HFF-Myc (cell line): ENCODE results near the gene IGFBP5.

Experiments used
- DNase-seq: peaks from one replicate; pipeline ENCODE4 v3.0.0-alpha.2; 2011; ENCODE audit warnings: low read depth; ENCODE audit errors: extremely low read depth
- H3K4me3 ChIP-seq: replicated peaks from 2 replicates; pipeline ENCODE4 v1.5.1; 2011; ENCODE audit warnings: low read depth, mild to moderate bottlenecking, control low read depth, low read length
- TF ChIP-seq, protein P1 (sequence below): IDR thresholded peaks from 2 replicates; pipeline ENCODE4 v1.5.1; 2012; ENCODE audit warnings: mild to moderate bottlenecking, low read depth, low read length, control low read depth; ENCODE audit errors: missing control alignments

Gene IGFBP5

GRCh38 chr2:216674376-216674775 is 21.0 kb downstream of the IGFBP5 start:
- DNase-seq, result no peak
- no peak overlapping the region for H3K4me3 ChIP-seq
- TF ChIP-seq, protein P1, sequence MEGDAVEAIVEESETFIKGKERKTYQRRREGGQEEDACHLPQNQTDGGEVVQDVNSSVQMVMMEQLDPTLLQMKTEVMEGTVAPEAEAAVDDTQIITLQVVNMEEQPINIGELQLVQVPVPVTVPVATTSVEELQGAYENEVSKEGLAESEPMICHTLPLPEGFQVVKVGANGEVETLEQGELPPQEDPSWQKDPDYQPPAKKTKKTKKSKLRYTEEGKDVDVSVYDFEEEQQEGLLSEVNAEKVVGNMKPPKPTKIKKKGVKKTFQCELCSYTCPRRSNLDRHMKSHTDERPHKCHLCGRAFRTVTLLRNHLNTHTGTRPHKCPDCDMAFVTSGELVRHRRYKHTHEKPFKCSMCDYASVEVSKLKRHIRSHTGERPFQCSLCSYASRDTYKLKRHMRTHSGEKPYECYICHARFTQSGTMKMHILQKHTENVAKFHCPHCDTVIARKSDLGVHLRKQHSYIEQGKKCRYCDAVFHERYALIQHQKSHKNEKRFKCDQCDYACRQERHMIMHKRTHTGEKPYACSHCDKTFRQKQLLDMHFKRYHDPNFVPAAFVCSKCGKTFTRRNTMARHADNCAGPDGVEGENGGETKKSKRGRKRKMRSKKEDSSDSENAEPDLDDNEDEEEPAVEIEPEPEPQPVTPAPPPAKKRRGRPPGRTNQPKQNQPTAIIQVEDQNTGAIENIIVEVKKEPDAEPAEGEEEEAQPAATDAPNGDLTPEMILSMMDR, result no peak

DNA sequence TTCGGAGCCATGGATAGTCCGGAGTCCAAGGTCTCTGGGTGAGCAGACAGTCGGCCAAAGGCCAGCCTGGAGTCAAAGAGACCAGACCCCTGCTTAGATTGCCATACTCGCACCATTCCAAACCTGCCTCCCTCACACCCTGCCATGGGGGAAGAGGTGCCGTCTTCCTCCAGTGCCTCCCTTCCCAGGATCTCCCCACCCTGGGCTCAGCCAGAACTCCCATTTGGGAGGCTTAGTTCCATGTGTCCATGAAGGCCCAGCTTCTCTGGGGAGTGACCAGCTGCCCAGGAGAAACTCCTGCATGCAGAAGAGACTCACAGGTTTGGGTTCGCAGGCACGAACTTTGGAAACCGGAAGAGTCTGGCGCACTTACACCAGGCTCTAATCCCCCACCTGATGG is 21.7 kb downstream of the IGFBP5 start:
- DNase-seq, result no peak
- H3K4me3 ChIP-seq, result no peak overlapping the region
- TF ChIP-seq, protein P1, result no peak

DNA sequence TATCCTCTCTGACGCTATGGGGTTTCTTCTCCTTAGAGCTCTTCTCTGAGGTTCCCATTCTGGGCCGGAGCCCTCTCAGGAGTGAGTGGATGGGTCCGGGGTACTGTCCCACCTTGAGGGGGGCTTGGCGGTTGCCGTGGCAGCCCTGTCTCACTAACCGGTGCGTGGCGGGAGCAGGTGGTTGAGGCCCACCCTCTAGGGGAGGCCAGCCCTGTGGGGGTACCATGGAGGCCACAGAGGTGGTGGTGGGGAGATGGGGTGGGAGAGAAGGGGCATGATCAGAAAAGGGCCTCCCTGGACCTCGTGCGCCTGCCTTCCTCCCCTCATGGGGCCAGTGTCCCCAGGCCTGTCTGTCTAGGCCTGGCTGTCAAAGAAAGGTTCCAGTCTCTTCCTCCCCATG is 22.3 kb downstream of the IGFBP5 start:
- TF ChIP-seq, protein P1, result no peak
- no peak for DNase-seq
- H3K4me3 ChIP-seq, result no peak overlapping the region

DNA sequence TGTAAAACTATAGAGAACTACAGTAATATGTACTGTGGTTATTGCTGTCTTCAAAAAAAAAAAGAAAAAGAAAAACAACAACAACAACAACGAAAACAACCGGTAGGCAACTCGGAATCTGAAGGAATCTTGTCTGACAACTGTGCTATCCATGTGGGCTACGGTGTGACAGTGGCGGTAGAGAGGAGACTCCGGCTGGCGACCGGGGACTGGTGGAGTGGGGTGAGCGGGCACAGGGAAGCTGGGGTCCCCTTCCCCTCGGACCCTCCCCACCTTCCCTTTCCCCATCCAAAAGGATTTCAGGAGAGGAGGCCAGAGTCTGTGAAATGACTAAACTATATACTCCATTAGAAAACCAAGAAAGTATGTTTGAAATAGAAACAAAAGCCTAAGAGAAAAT is 22.9 kb downstream of the IGFBP5 start:
- no peak overlapping the region for H3K4me3 ChIP-seq
- TF ChIP-seq, protein P1, result no peak
- DNase-seq, result no peak

DNA sequence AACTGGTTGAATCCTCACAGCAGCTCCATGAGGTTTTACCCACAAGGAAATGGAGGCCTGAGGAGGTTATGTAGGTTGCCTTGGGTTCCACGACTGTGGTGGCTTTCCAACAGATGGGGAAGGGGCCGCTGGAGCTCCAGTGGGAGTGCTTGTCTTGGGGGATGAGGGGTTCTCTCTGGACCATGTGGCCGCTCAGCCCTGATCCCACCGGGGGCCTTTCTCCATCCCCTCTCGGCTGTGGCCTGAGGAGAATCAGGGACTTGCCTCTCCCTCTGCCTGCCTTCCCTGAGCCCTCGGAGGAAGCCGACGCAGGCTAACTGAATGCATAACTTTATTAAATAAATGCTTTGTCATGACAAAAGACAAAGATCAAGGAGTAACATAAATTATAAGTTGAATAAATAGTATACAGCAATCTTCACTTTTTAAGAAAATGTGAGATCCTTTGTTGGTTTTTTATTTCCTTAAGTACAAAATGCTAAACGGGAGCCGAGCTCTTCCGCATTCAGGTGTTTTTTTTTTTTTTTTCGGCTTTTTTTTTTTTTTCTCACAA is 23.5 kb downstream of the IGFBP5 start:
- H3K4me3 ChIP-seq, result no peak overlapping the region
- TF ChIP-seq, protein P1, result no peak
- no peak for DNase-seq

DNA sequence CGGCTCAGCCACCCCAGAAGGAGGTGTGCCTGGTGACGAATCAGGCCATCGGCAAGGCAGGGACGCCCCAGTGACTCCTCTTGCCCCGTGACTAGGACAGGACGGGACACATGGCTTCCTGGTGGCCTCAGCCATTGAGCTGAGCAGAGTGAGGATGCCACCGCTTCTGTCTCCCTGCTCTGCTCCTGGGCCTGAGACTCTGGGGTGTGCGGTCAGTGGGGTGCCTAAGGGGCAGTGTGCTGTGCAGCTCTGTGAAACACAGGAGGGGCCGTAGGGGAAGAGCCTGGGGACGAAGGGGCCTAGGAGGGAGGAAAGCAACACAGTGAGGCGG is 24.3 kb downstream of the IGFBP5 start:
- TF ChIP-seq, protein P1, result no peak
- DNase-seq, result no peak
- no peak overlapping the region for H3K4me3 ChIP-seq
